HG03571 (cell line): ENCODE measurements around the gene BLVRA.

Source experiments
- ATAC-seq: cut with Tn5 transposase; IDR thresholded peaks from one replicate; pipeline ENCODE4 v1.9.1; 2021; ENCODE audit not compliant: unreplicated experiment

The BLVRA gene

DNA sequence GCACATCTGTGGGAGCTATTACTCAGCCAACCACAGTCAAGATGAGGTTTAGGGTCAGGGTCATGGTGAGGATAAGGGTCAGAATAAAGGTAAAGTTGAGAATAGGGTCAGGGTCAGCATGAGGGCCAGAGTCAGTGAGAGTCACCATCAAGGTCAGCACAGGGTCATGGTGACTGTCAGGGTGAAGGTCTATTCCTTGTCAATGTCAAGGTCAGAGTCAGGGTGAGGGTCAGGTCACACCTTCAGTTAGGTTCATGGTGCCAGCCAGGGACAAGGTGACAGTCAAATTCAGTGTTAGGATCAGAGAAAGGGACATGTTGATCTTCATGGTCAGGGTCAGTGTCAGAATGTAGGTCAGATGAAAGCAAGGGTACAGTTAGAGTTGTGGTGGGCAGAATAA, 96.7 kb downstream of the BLVRA start:
- no peak for ATAC-seq

DNA sequence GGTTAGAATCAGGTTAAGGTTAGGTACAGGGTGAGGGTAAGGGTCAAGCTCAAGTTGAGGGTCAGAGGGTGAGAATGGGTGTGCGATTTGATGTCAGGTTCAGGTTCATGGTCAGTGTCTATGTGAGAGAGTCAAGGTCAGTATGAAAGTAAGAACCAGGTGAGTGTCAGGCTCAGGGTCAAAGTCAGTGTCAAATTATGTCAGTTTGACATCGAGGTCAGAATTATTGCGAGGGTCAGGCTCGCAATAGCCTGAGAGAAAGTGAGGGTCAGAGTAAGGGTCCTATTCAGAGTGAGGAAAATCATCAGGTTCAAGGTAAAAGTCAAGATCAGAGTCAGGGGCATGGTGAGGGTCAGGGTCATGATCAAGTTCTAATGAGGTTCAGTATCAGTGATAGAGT, 97.8 kb downstream of the BLVRA start:
- no peak for ATAC-seq
